Thoracic aorta (tissue), 2 donors: ENCODE results near the gene NUDT8. TPM values are rescaled to one million over a fixed set of nuclear protein-coding genes. Genes with fewer than 3 reads are reported as not detected.

Source experiments
- ATAC-seq: fragments of 150-250 bp; one replicate; pipeline ENCODE4 v1.8.0; 2017; ENCODE audit warnings: low read depth; ENCODE audit not compliant: insufficient number of reproducible peaks, low FRiP score
- DNase-seq: peaks from one replicate; pipeline ENCODE4 v3.0.0-alpha.2; 2020; ENCODE audit warnings: low spot score
- H3K27ac ChIP-seq, 2 donors: fragments of 200-600 bp; sonication (generic); 1 replicate in 1 of 2; 2 replicates in 1 of 2; pipeline ENCODE4 v1.5.1; 2016; ENCODE audit warnings: mild to moderate bottlenecking in 2 of 2, moderate library complexity in 2 of 2
- H3K27me3 ChIP-seq: fragments of 200-600 bp; sonication (generic); replicated peaks from 2 replicates; pipeline ENCODE4 v1.6.0; 2016; ENCODE audit warnings: mild to moderate bottlenecking; ENCODE audit not compliant: insufficient read depth
- H3K36me3 ChIP-seq: fragments of 200-600 bp; sonication (generic); one replicate; pipeline ENCODE4 v1.5.1; 2016
- H3K4me1 ChIP-seq, 2 donors: fragments of 200-600 bp; sonication (generic); 1 replicate in 1 of 2; 2 replicates in 1 of 2; pipeline versions ENCODE4 v1.5.1 to v1.6.0; 2016; ENCODE audit warnings: low read depth in 2 of 2, mild to moderate bottlenecking in 1 of 2; ENCODE audit not compliant: control insufficient read depth in 1 of 2
- H3K4me3 ChIP-seq: fragments of 200-600 bp; sonication (generic); 2 replicates; pipeline ENCODE4 v1.5.1; 2016; ENCODE audit warnings: mild to moderate bottlenecking
- H3K9me3 ChIP-seq: fragments of 200-600 bp; sonication (generic); 2 replicates; pipeline ENCODE4 v1.5.1; 2016
- total RNA-seq, 2 donors: library from RNA; depleted of rRNA; stranded (reverse); fragments of >200 nt; gene quantifications; one replicate each; pipeline versions ENCODE4 v1.1.0 to v1.2.3, GENCODE V29; 2016
- TF ChIP-seq, protein P1 (sequence below): fragments of 200-600 bp; sonication (generic); IDR thresholded peaks from one replicate; pipeline ENCODE4 v1.5.1; 2019; ENCODE audit warnings: antibody characterized with exemption

The NUDT8 gene
- total RNA-seq, 2 donors from 2014 or later, result 5.7 to 6.1 TPM

DNA sequence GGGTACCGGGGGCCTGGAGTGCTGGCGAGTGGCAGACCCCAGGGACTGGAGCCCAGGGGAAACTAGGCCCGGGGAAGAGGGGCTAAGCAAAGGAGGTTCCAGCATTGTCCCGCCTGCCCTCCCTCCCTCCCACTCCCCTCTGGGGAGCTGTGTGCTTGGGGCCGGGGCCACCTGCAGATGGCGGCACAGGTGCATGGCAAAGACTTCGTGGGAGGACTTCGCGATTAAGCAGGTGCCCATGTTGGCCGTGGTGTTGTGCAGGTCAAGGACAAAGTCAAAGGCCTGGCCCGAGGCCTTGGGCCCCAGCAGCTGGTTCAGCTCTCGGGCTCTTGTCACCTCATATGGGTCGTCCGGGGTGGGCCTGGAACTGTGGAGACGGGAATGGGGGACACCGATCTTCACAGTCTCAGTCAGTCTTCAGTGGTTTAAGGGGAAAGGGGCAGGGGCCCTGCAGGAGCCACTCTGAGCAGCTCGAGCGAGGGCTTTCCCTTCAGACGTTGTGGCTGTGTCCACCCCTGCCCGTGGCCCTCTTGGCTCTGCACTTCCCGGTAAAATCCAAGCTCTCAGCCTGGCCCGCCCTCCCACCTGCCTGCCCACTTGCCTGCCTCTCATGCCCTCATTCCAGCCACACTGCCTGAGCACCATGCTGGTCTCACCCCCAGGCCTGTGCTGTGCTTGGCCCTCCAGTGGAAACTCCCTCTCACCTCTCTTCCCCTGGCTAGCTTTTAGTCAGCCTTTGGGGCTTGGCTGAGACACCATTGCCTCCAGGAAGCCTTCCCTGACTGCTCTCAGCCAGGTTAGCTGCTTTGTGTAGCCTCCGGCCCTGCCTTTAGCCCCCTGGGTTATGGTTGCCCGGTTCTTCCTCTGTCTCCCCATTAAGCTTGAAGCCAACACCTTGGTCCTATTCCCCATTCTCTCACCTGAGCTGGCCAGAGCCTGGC, 16.1 kb upstream of the NUDT8 start:
- no peak overlapping the region for H3K27ac ChIP-seq
- ATAC-seq, result no peak
- no peaks in the 10 kb centered on the region for H3K27me3 ChIP-seq
- H3K36me3 ChIP-seq, result no peaks in the 10 kb centered on the region
- no peak overlapping the region for H3K4me3 ChIP-seq
- no peaks in the 10 kb centered on the region for H3K9me3 ChIP-seq
- H3K4me1 ChIP-seq, result no peaks in the 10 kb centered on the region
- DNase-seq, result no peak
- TF ChIP-seq, protein P1, sequence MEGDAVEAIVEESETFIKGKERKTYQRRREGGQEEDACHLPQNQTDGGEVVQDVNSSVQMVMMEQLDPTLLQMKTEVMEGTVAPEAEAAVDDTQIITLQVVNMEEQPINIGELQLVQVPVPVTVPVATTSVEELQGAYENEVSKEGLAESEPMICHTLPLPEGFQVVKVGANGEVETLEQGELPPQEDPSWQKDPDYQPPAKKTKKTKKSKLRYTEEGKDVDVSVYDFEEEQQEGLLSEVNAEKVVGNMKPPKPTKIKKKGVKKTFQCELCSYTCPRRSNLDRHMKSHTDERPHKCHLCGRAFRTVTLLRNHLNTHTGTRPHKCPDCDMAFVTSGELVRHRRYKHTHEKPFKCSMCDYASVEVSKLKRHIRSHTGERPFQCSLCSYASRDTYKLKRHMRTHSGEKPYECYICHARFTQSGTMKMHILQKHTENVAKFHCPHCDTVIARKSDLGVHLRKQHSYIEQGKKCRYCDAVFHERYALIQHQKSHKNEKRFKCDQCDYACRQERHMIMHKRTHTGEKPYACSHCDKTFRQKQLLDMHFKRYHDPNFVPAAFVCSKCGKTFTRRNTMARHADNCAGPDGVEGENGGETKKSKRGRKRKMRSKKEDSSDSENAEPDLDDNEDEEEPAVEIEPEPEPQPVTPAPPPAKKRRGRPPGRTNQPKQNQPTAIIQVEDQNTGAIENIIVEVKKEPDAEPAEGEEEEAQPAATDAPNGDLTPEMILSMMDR, result no peak

- Histone ChIP-seq H3K4me1 (no peaks in the 10 kb centered on the region), H3K27me3 (no peaks in the 10 kb centered on the region), H3K9me3 (no peaks in the 10 kb centered on the region), H3K27ac (no peak overlapping the region), H3K4me3 (no peak overlapping the region), H3K36me3 (no peaks in the 10 kb centered on the region)
- no peak for DNase-seq
- TF ChIP-seq, protein P1, result no peak
- no peak for ATAC-seq
These were observed 15.0 kb upstream of the NUDT8 start for GRCh38 chr11:67644472-67645418.

DNA sequence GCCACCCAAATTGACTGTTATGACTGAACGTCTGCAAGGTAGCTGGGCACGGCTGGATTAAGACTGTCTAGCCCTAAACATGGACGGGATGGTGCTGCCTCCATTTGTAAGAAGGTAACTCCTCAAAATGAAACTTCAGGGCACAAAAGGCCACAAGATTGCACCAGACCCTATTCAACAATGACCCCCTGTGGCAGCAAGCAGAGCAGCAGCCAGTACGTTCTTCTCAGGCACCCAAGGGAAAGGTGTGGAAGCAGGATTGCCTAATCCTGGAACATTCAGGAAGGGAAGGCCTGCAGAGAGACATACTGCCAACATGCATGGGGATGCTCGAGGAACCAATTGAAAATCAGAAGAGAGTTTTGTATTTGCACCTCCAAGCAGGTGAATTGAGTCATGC, 14.3 kb upstream of the NUDT8 start:
- Histone ChIP-seq H3K9me3 (no peaks in the 10 kb centered on the region), H3K36me3 (no peaks in the 10 kb centered on the region), H3K27me3 (no peaks in the 10 kb centered on the region), H3K4me3 (no peak overlapping the region), H3K27ac (no peak overlapping the region), H3K4me1 (no peaks in the 10 kb centered on the region)
- ATAC-seq (no peak), DNase-seq (no peak)
- TF ChIP-seq, protein P1, result no peak

- H3K27me3 ChIP-seq, result no peaks in the 10 kb centered on the region
- no peaks in the 10 kb centered on the region for H3K9me3 ChIP-seq
- no peak overlapping the region for H3K4me3 ChIP-seq
- no peak for ATAC-seq
- H3K27ac ChIP-seq, result no peak overlapping the region
- H3K4me1 ChIP-seq, result no peaks in the 10 kb centered on the region
- H3K36me3 ChIP-seq, result no peaks in the 10 kb centered on the region
- TF ChIP-seq, protein P1, result no peak
- no peak for DNase-seq
These were observed 12.7 kb upstream of the NUDT8 start for GRCh38 chr11:67642173-67643120.
